Measurements from ENCODE around the gene ZNHIT2. TPM values are rescaled to one million over a fixed set of nuclear protein-coding genes. Genes with fewer than 3 reads are reported as not detected.
"Not testable (repeated sequence)": the region's sequence is repeated elsewhere in the genome, so short reads cannot be mapped to it uniquely, and the experiment has no call there.

Gene ZNHIT2
- total and polyA plus RNA-seq, 4 donors = 3.4 to 12.9 (median 5.8) TPM

- DNase-seq (no peak), ATAC-seq (ENCODE audit: low FRiP score) (no peak)
- Histone ChIP-seq H3K27me3 (ENCODE audit: control insufficient read depth in 1 of 2, insufficient read depth in 2 of 2, low read length in 1 of 2) (no peaks in the 10 kb centered on the region), H3K4me3 (ENCODE audit: low read length in 2 of 2) (no peak overlapping the region), H3K27ac (ENCODE audit: low read depth in 1 of 2, low read length in 2 of 2) (no peak overlapping the region), H3K9me3 (ENCODE audit: control insufficient read depth, low read length) (no peaks in the 10 kb centered on the region), H3K4me1 (ENCODE audit: control insufficient read depth in 1 of 2, insufficient read depth in 2 of 2, low read length in 2 of 2) (no peaks in the 10 kb centered on the region), H3K36me3 (ENCODE audit: control insufficient read depth in 1 of 2, insufficient read depth in 2 of 2, low read length in 1 of 2) (no peaks in the 10 kb centered on the region)
- WGBS, 2 donors = 94 to 96% methylated on average over 3 of the region's 3 CpGs
- intact Hi-C loops (cut with DNase I) = no loop called here
These were observed 38.8 kb upstream of the ZNHIT2 start for GRCh38 chr11:65156256-65156655.

- DNase-seq = no peak
- no peak overlapping the region for H3K4me3 ChIP-seq (ENCODE audit: low read length in 2 of 2)
- H3K9me3 ChIP-seq (ENCODE audit: control insufficient read depth, low read length) = no peaks in the 10 kb centered on the region
- no peak for ATAC-seq (ENCODE audit: low FRiP score)
- 77 to 94% methylated on average over 2 of the region's 2 CpGs for WGBS, 2 donors
- no peaks in the 10 kb centered on the region for H3K27me3 ChIP-seq (ENCODE audit: control insufficient read depth in 1 of 2, insufficient read depth in 2 of 2, low read length in 1 of 2)
- H3K27ac ChIP-seq (ENCODE audit: low read depth in 1 of 2, low read length in 2 of 2) = no peak overlapping the region
- no peaks in the 10 kb centered on the region for H3K36me3 ChIP-seq (ENCODE audit: control insufficient read depth in 1 of 2, insufficient read depth in 2 of 2, low read length in 1 of 2)
- intact Hi-C loops (cut with DNase I) = no loop called here
- no peaks in the 10 kb centered on the region for H3K4me1 ChIP-seq (ENCODE audit: control insufficient read depth in 1 of 2, insufficient read depth in 2 of 2, low read length in 2 of 2)
These were observed 34.6 kb upstream of the ZNHIT2 start for GRCh38 chr11:65152122-65152521.

GRCh38 chr11:65151331-65151899, 33.9 kb upstream of the ZNHIT2 start:
- DNase-seq = peak in 1 of 2 donors; percentile 6
- 82 to 88% methylated on average over 3 of the region's 3 CpGs for WGBS, 2 donors

GRCh38 chr11:65150509-65151299, 33.2 kb upstream of the ZNHIT2 start:
- Histone ChIP-seq H3K9me3 (ENCODE audit: control insufficient read depth, low read length) (no peaks in the 10 kb centered on the region), H3K4me3 (ENCODE audit: low read length in 2 of 2) (no peak overlapping the region), H3K27me3 (ENCODE audit: control insufficient read depth in 1 of 2, insufficient read depth in 2 of 2, low read length in 1 of 2) (no peaks in the 10 kb centered on the region), H3K36me3 (ENCODE audit: control insufficient read depth in 1 of 2, insufficient read depth in 2 of 2, low read length in 1 of 2) (no peaks in the 10 kb centered on the region), H3K27ac (ENCODE audit: low read depth in 1 of 2, low read length in 2 of 2) (peak overlapping the region in 1 of 2 donors; percentile 0), H3K4me1 (ENCODE audit: control insufficient read depth in 1 of 2, insufficient read depth in 2 of 2, low read length in 2 of 2) (no peaks in the 10 kb centered on the region)
- intact Hi-C loops (cut with DNase I) = no loop called here
- ATAC-seq (ENCODE audit: low FRiP score) (peak; percentile 90), DNase-seq (peak; percentile 93 to 95)
- 3% methylated on average over 12 of the region's 12 CpGs for WGBS, 2 donors

More at GRCh38 chr11:65151331-65151899, 33.9 kb upstream of the ZNHIT2 start:
- no peaks in the 10 kb centered on the region for H3K27me3 ChIP-seq (ENCODE audit: control insufficient read depth in 1 of 2, insufficient read depth in 2 of 2, low read length in 1 of 2)
- H3K9me3 ChIP-seq (ENCODE audit: control insufficient read depth, low read length) = no peaks in the 10 kb centered on the region
- H3K36me3 ChIP-seq (ENCODE audit: control insufficient read depth in 1 of 2, insufficient read depth in 2 of 2, low read length in 1 of 2) = no peaks in the 10 kb centered on the region
- H3K4me3 ChIP-seq (ENCODE audit: low read length in 2 of 2) = no peak overlapping the region
- H3K4me1 ChIP-seq (ENCODE audit: control insufficient read depth in 1 of 2, insufficient read depth in 2 of 2, low read length in 2 of 2) = no peaks in the 10 kb centered on the region
- ATAC-seq (ENCODE audit: low FRiP score) = no peak
- H3K27ac ChIP-seq (ENCODE audit: low read depth in 1 of 2, low read length in 2 of 2) = no peak overlapping the region
- intact Hi-C loops (cut with DNase I) = no loop called here

- intact Hi-C loops (cut with DNase I); H3K36me3 ChIP-seq (ENCODE audit: control insufficient read depth in 1 of 2, insufficient read depth in 2 of 2, low read length in 1 of 2); H3K27me3 ChIP-seq (ENCODE audit: control insufficient read depth in 1 of 2, insufficient read depth in 2 of 2, low read length in 1 of 2); H3K27ac ChIP-seq (ENCODE audit: low read depth in 1 of 2, low read length in 2 of 2); ATAC-seq (ENCODE audit: low FRiP score); H3K4me3 ChIP-seq (ENCODE audit: low read length in 2 of 2); H3K4me1 ChIP-seq (ENCODE audit: control insufficient read depth in 1 of 2, insufficient read depth in 2 of 2, low read length in 2 of 2); H3K9me3 ChIP-seq (ENCODE audit: control insufficient read depth, low read length); DNase-seq: not testable (repeated sequence)
- WGBS, 2 donors = 50 to 51% methylated on average over 10 of the region's 10 CpGs
These were observed 32.6 kb upstream of the ZNHIT2 start for GRCh38 chr11:65150131-65150508.

- Histone ChIP-seq H3K36me3 (ENCODE audit: control insufficient read depth in 1 of 2, insufficient read depth in 2 of 2, low read length in 1 of 2) (no peaks in the 10 kb centered on the region), H3K4me3 (ENCODE audit: low read length in 2 of 2) (no peak overlapping the region), H3K27ac (ENCODE audit: low read depth in 1 of 2, low read length in 2 of 2) (no peak overlapping the region), H3K4me1 (ENCODE audit: control insufficient read depth in 1 of 2, insufficient read depth in 2 of 2, low read length in 2 of 2) (no peaks in the 10 kb centered on the region), H3K27me3 (ENCODE audit: control insufficient read depth in 1 of 2, insufficient read depth in 2 of 2, low read length in 1 of 2) (no peaks in the 10 kb centered on the region), H3K9me3 (ENCODE audit: control insufficient read depth, low read length) (no peaks in the 10 kb centered on the region)
- DNase-seq (peak in 1 of 2 donors; percentile 35), ATAC-seq (ENCODE audit: low FRiP score) (no peak)
- intact Hi-C loops (cut with DNase I) = no loop called here
- WGBS, 2 donors = 82 to 90% methylated on average over 5 of the region's 5 CpGs
These were observed 31.2 kb upstream of the ZNHIT2 start for GRCh38 chr11:65148657-65149056.

- DNase-seq (no peak), ATAC-seq (ENCODE audit: low FRiP score) (no peak)
- Histone ChIP-seq H3K4me1 (ENCODE audit: control insufficient read depth in 1 of 2, insufficient read depth in 2 of 2, low read length in 2 of 2) (no peaks in the 10 kb centered on the region), H3K4me3 (ENCODE audit: low read length in 2 of 2) (no peak overlapping the region), H3K27me3 (ENCODE audit: control insufficient read depth in 1 of 2, insufficient read depth in 2 of 2, low read length in 1 of 2) (no peaks in the 10 kb centered on the region), H3K9me3 (ENCODE audit: control insufficient read depth, low read length) (no peaks in the 10 kb centered on the region), H3K27ac (ENCODE audit: low read depth in 1 of 2, low read length in 2 of 2) (no peak overlapping the region), H3K36me3 (ENCODE audit: control insufficient read depth in 1 of 2, insufficient read depth in 2 of 2, low read length in 1 of 2) (no peaks in the 10 kb centered on the region)
- intact Hi-C loops (cut with DNase I) = no loop called here
- WGBS, 2 donors = 73 to 86% methylated on average over 2 of the region's 2 CpGs
These were observed 30.0 kb upstream of the ZNHIT2 start for GRCh38 chr11:65147352-65148075.

GRCh38 chr11:65141896-65142494, 24.5 kb upstream of the ZNHIT2 start:
- no peak for ATAC-seq (ENCODE audit: low FRiP score)
- intact Hi-C loops (cut with DNase I) = no loop called here

More at GRCh38 chr11:65141896-65142494, 24.5 kb upstream of the ZNHIT2 start:
- 78 to 80% methylated on average over 7 of the region's 7 CpGs for WGBS, 2 donors
- no peaks in the 10 kb centered on the region for H3K4me1 ChIP-seq (ENCODE audit: control insufficient read depth in 1 of 2, insufficient read depth in 2 of 2, low read length in 2 of 2)
- H3K9me3 ChIP-seq (ENCODE audit: control insufficient read depth, low read length) = no peaks in the 10 kb centered on the region
- peak in 1 of 2 donors; percentile 1 for DNase-seq
- no peak overlapping the region for H3K27ac ChIP-seq (ENCODE audit: low read depth in 1 of 2, low read length in 2 of 2)
- no peaks in the 10 kb centered on the region for H3K27me3 ChIP-seq (ENCODE audit: control insufficient read depth in 1 of 2, insufficient read depth in 2 of 2, low read length in 1 of 2)
- H3K4me3 ChIP-seq (ENCODE audit: low read length in 2 of 2) = no peak overlapping the region
- H3K36me3 ChIP-seq (ENCODE audit: control insufficient read depth in 1 of 2, insufficient read depth in 2 of 2, low read length in 1 of 2) = no peaks in the 10 kb centered on the region
